ENCODE results near the gene RMDN2. TPM values are rescaled to one million over a fixed set of nuclear protein-coding genes. Genes with fewer than 3 reads are reported as not detected.
"Not testable (repeated sequence)": the region's sequence is repeated elsewhere in the genome, so short reads cannot be mapped to it uniquely, and the experiment has no call there.

The RMDN2 gene
- polyA plus RNA-seq, 1 donor: 2.2 TPM

GRCh38 chr2:37987098-37987775, 62.1 kb downstream of the RMDN2 start:
- DNase-seq (ENCODE audit: low read depth): no peak

- no peak for DNase-seq (ENCODE audit: low read depth)
Measured at GRCh38 chr2:37992601-37993000, 67.5 kb downstream of the RMDN2 start.

GRCh38 chr2:37993143-37993542, 68.1 kb downstream of the RMDN2 start:
- DNase-seq (ENCODE audit: low read depth): no peak

GRCh38 chr2:37997629-37998028, 72.5 kb downstream of the RMDN2 start:
- DNase-seq (ENCODE audit: low read depth): no peak

GRCh38 chr2:38000485-38001222, 75.6 kb downstream of the RMDN2 start:
- DNase-seq (ENCODE audit: low read depth): no peak

GRCh38 chr2:38010187-38010586, 85.1 kb downstream of the RMDN2 start:
- not testable (repeated sequence) for DNase-seq (ENCODE audit: low read depth)

- DNase-seq (ENCODE audit: low read depth): no peak
Measured at GRCh38 chr2:38010995-38011394, 85.9 kb downstream of the RMDN2 start.

GRCh38 chr2:38013158-38013752, 88.2 kb downstream of the RMDN2 start:
- no peak for DNase-seq (ENCODE audit: low read depth)

- no peak for DNase-seq (ENCODE audit: low read depth)
Measured at GRCh38 chr2:38016219-38016618, 91.1 kb downstream of the RMDN2 start.

- DNase-seq (ENCODE audit: low read depth): no peak
Measured at GRCh38 chr2:38017836-38018235, 92.7 kb downstream of the RMDN2 start.

- not testable (repeated sequence) for DNase-seq (ENCODE audit: low read depth)
Measured at GRCh38 chr2:38020359-38021069, 95.4 kb downstream of the RMDN2 start.

- no peak for DNase-seq (ENCODE audit: low read depth)
Measured at GRCh38 chr2:38021589-38021988, 96.5 kb downstream of the RMDN2 start.

GRCh38 chr2:38026846-38027245, 101.8 kb downstream of the RMDN2 start:
- DNase-seq (ENCODE audit: low read depth): no peak

GRCh38 chr2:38028829-38029228, 103.7 kb downstream of the RMDN2 start:
- DNase-seq (ENCODE audit: low read depth): no peak

GRCh38 chr2:38029512-38029911, 104.4 kb downstream of the RMDN2 start:
- no peak for DNase-seq (ENCODE audit: low read depth)

- DNase-seq (ENCODE audit: low read depth): peak; percentile 20
Measured at GRCh38 chr2:38030635-38031355, 105.7 kb downstream of the RMDN2 start.

GRCh38 chr2:38032946-38033345, 107.9 kb downstream of the RMDN2 start:
- no peak for DNase-seq (ENCODE audit: low read depth)

- DNase-seq (ENCODE audit: low read depth): no peak
Measured at GRCh38 chr2:38033646-38034045, 108.6 kb downstream of the RMDN2 start.

GRCh38 chr2:38035968-38036367, 110.9 kb downstream of the RMDN2 start:
- DNase-seq (ENCODE audit: low read depth): no peak

GRCh38 chr2:38037325-38037724, 112.2 kb downstream of the RMDN2 start:
- DNase-seq (ENCODE audit: low read depth): no peak

GRCh38 chr2:38037757-38038621, 112.9 kb downstream of the RMDN2 start:
- peak; percentile 28 for DNase-seq (ENCODE audit: low read depth)
